Measurements from ENCODE around the gene LARGE1.

Gene LARGE1

GRCh38 chr22:33811686-33812085 lies 108.6 kb downstream of the LARGE1 start:
- H3K27ac ChIP-seq (ENCODE audit: low read depth, low read length): peak overlapping the region; percentile 53
- no peak overlapping the region for H3K18ac ChIP-seq (ENCODE audit: low read length)
- H2BK5ac ChIP-seq (ENCODE audit: low read depth, low read length, poor library complexity): no peak overlapping the region
- no peak overlapping the region for H3K14ac ChIP-seq (ENCODE audit: low read length)
- no peaks in the 10 kb centered on the region for H3K27me3 ChIP-seq (ENCODE audit: insufficient read depth, low read length)
- H3K9ac ChIP-seq (ENCODE audit: low read length): no peak overlapping the region
- H2AFZ ChIP-seq (ENCODE audit: insufficient read depth, low read length, poor library complexity): no peak overlapping the region
- peaks cover 3% of the 10 kb centered on the region for H3K79me1 ChIP-seq (ENCODE audit: low read length)
- H3K4me1 ChIP-seq (ENCODE audit: control insufficient read depth in 1 of 2, insufficient read depth in 2 of 2, low read length in 2 of 2): peaks cover 8 to 9% of the 10 kb centered on the region in 2 experiments
- no peaks in the 10 kb centered on the region for H3K9me3 ChIP-seq (ENCODE audit: insufficient read depth, low read depth, low read length)
- no peak overlapping the region for H2AK5ac ChIP-seq (ENCODE audit: low read length)
- no peak overlapping the region for H4K8ac ChIP-seq (ENCODE audit: low read depth, low read length)
- H2BK12ac ChIP-seq (ENCODE audit: low read length): no peak overlapping the region
- DNase-seq: no peak
- no peak overlapping the region for H4K12ac ChIP-seq (ENCODE audit: low read depth, low read length)
- WGBS (ENCODE audit: extremely low coverage, insufficient coverage, insufficient read length): no CpG with 5 or more reads among the region's 5 CpGs
- no peak overlapping the region for H3K4ac ChIP-seq (ENCODE audit: low read depth, low read length)
- H4K91ac ChIP-seq (ENCODE audit: low read depth, low read length): no peak overlapping the region
- H3K36me3 ChIP-seq (ENCODE audit: control insufficient read depth in 1 of 2, insufficient read depth in 2 of 2, low read length in 2 of 2): no peaks in the 10 kb centered on the region
- H3K79me2 ChIP-seq (ENCODE audit: control insufficient read depth, insufficient read depth, low read length, poor library complexity): no peaks in the 10 kb centered on the region
- H3K4me2 ChIP-seq (ENCODE audit: low read length): no peak overlapping the region
- H3K23ac ChIP-seq (ENCODE audit: low read length): no peak overlapping the region
- no peak overlapping the region for H3K4me3 ChIP-seq (ENCODE audit: low read depth, low read length)
- no peak overlapping the region for H2BK120ac ChIP-seq (ENCODE audit: insufficient read depth, low read length, poor library complexity)

- H2BK5ac ChIP-seq (ENCODE audit: low read depth, low read length, poor library complexity): no peak overlapping the region
These were observed 109.1 kb downstream of the LARGE1 start for GRCh38 chr22:33811208-33811607.

GRCh38 chr22:33807470-33807869 lies 112.8 kb downstream of the LARGE1 start:
- Histone ChIP-seq H3K23ac (ENCODE audit: low read length) (no peak overlapping the region), H3K4me2 (ENCODE audit: low read length) (no peak overlapping the region), H4K91ac (ENCODE audit: low read depth, low read length) (no peak overlapping the region), H3K18ac (ENCODE audit: low read length) (no peak overlapping the region), H3K27me3 (ENCODE audit: insufficient read depth, low read length) (no peaks in the 10 kb centered on the region), H3K79me2 (ENCODE audit: control insufficient read depth, insufficient read depth, low read length, poor library complexity) (no peaks in the 10 kb centered on the region), H3K36me3 (ENCODE audit: control insufficient read depth in 1 of 2, insufficient read depth in 2 of 2, low read length in 2 of 2) (no peaks in the 10 kb centered on the region), H3K27ac (ENCODE audit: low read depth, low read length) (no peak overlapping the region), H3K9me3 (ENCODE audit: insufficient read depth, low read depth, low read length) (no peaks in the 10 kb centered on the region), H3K9ac (ENCODE audit: low read length) (no peak overlapping the region), H4K8ac (ENCODE audit: low read depth, low read length) (no peak overlapping the region), H3K4me3 (ENCODE audit: low read depth, low read length) (no peak overlapping the region), H4K12ac (ENCODE audit: low read depth, low read length) (no peak overlapping the region), H3K79me1 (ENCODE audit: low read length) (peaks cover 3% of the 10 kb centered on the region), H2AK5ac (ENCODE audit: low read length) (no peak overlapping the region), H2BK5ac (ENCODE audit: low read depth, low read length, poor library complexity) (no peak overlapping the region), H3K14ac (ENCODE audit: low read length) (no peak overlapping the region), H2AFZ (ENCODE audit: insufficient read depth, low read length, poor library complexity) (no peak overlapping the region), H2BK120ac (ENCODE audit: insufficient read depth, low read length, poor library complexity) (no peak overlapping the region), H3K4ac (ENCODE audit: low read depth, low read length) (no peak overlapping the region), H3K4me1 (ENCODE audit: control insufficient read depth in 1 of 2, insufficient read depth in 2 of 2, low read length in 2 of 2) (peaks cover 8 to 9% of the 10 kb centered on the region in 2 experiments), H2BK12ac (ENCODE audit: low read length) (no peak overlapping the region)
- WGBS (ENCODE audit: extremely low coverage, insufficient coverage, insufficient read length): no CpG with 5 or more reads among the region's 4 CpGs
- DNase-seq: no peak

More at GRCh38 chr22:33811208-33811607, 109.1 kb downstream of the LARGE1 start:
- no peaks in the 10 kb centered on the region for H3K27me3 ChIP-seq (ENCODE audit: insufficient read depth, low read length)
- H2AK5ac ChIP-seq (ENCODE audit: low read length): no peak overlapping the region
- no peak overlapping the region for H3K4me2 ChIP-seq (ENCODE audit: low read length)
- peaks cover 8 to 9% of the 10 kb centered on the region in 2 experiments for H3K4me1 ChIP-seq (ENCODE audit: control insufficient read depth in 1 of 2, insufficient read depth in 2 of 2, low read length in 2 of 2)
- H3K14ac ChIP-seq (ENCODE audit: low read length): no peak overlapping the region
- H3K23ac ChIP-seq (ENCODE audit: low read length): no peak overlapping the region
- no peaks in the 10 kb centered on the region for H3K79me2 ChIP-seq (ENCODE audit: control insufficient read depth, insufficient read depth, low read length, poor library complexity)
- no peak for DNase-seq
- no CpG with 5 or more reads among the region's 4 CpGs for WGBS (ENCODE audit: extremely low coverage, insufficient coverage, insufficient read length)
- H3K9me3 ChIP-seq (ENCODE audit: insufficient read depth, low read depth, low read length): no peaks in the 10 kb centered on the region
- peaks cover 3% of the 10 kb centered on the region for H3K79me1 ChIP-seq (ENCODE audit: low read length)
- no peak overlapping the region for H3K4me3 ChIP-seq (ENCODE audit: low read depth, low read length)
- H3K18ac ChIP-seq (ENCODE audit: low read length): no peak overlapping the region
- no peak overlapping the region for H4K12ac ChIP-seq (ENCODE audit: low read depth, low read length)
- H3K36me3 ChIP-seq (ENCODE audit: control insufficient read depth in 1 of 2, insufficient read depth in 2 of 2, low read length in 2 of 2): no peaks in the 10 kb centered on the region
- H2BK120ac ChIP-seq (ENCODE audit: insufficient read depth, low read length, poor library complexity): no peak overlapping the region
- no peak overlapping the region for H4K91ac ChIP-seq (ENCODE audit: low read depth, low read length)
- peak overlapping the region; percentile 40 for H3K27ac ChIP-seq (ENCODE audit: low read depth, low read length)
- no peak overlapping the region for H4K8ac ChIP-seq (ENCODE audit: low read depth, low read length)
- H2AFZ ChIP-seq (ENCODE audit: insufficient read depth, low read length, poor library complexity): no peak overlapping the region
- H3K9ac ChIP-seq (ENCODE audit: low read length): no peak overlapping the region
- H3K4ac ChIP-seq (ENCODE audit: low read depth, low read length): no peak overlapping the region
- H2BK12ac ChIP-seq (ENCODE audit: low read length): no peak overlapping the region

GRCh38 chr22:33806191-33806590 lies 114.1 kb downstream of the LARGE1 start:
- Histone ChIP-seq H4K8ac (ENCODE audit: low read depth, low read length) (no peak overlapping the region), H2BK5ac (ENCODE audit: low read depth, low read length, poor library complexity) (no peak overlapping the region), H3K4ac (ENCODE audit: low read depth, low read length) (no peak overlapping the region), H3K9me3 (ENCODE audit: insufficient read depth, low read depth, low read length) (no peaks in the 10 kb centered on the region), H3K27me3 (ENCODE audit: insufficient read depth, low read length) (no peaks in the 10 kb centered on the region), H3K4me3 (ENCODE audit: low read depth, low read length) (no peak overlapping the region), H2BK12ac (ENCODE audit: low read length) (no peak overlapping the region), H3K79me1 (ENCODE audit: low read length) (no peaks in the 10 kb centered on the region), H4K91ac (ENCODE audit: low read depth, low read length) (no peak overlapping the region), H3K4me1 (ENCODE audit: control insufficient read depth in 1 of 2, insufficient read depth in 2 of 2, low read length in 2 of 2) (peaks cover 2 to 3% of the 10 kb centered on the region in 2 experiments), H3K4me2 (ENCODE audit: low read length) (no peak overlapping the region), H2AK5ac (ENCODE audit: low read length) (no peak overlapping the region), H3K79me2 (ENCODE audit: control insufficient read depth, insufficient read depth, low read length, poor library complexity) (no peaks in the 10 kb centered on the region), H3K18ac (ENCODE audit: low read length) (no peak overlapping the region), H3K23ac (ENCODE audit: low read length) (no peak overlapping the region), H4K12ac (ENCODE audit: low read depth, low read length) (no peak overlapping the region), H2BK120ac (ENCODE audit: insufficient read depth, low read length, poor library complexity) (no peak overlapping the region), H3K9ac (ENCODE audit: low read length) (no peak overlapping the region), H3K14ac (ENCODE audit: low read length) (no peak overlapping the region), H3K36me3 (ENCODE audit: control insufficient read depth in 1 of 2, insufficient read depth in 2 of 2, low read length in 2 of 2) (no peaks in the 10 kb centered on the region), H2AFZ (ENCODE audit: insufficient read depth, low read length, poor library complexity) (no peak overlapping the region), H3K27ac (ENCODE audit: low read depth, low read length) (no peak overlapping the region)
- WGBS (ENCODE audit: extremely low coverage, insufficient coverage, insufficient read length): no CpG with 5 or more reads among the region's 3 CpGs
- DNase-seq: no peak
